Keratinocyte (primary cell): ENCODE results near the gene MARCHF6. TPM values are rescaled to one million over a fixed set of nuclear protein-coding genes. Genes with fewer than 3 reads are reported as not detected.

Experiments used
- DNase-seq: peaks from one replicate; pipeline ENCODE4 v3.0.0-alpha.2; 2011; ENCODE audit warnings: low read depth, missing footprints, low spot score
- FAIRE-seq: peaks from 2 replicates; lab custom pipeline; 2011; peaks lifted over from hg19 to GRCh38; lab: Jason Lieb, UNC
- H2AFZ ChIP-seq: 2 replicates; pipeline ENCODE4 v1.6.0; 2012; ENCODE audit warnings: low read length, control low read depth, inconsistent platforms; ENCODE audit not compliant: control insufficient read depth
- H3K27ac ChIP-seq: 2 replicates; pipeline ENCODE4 v1.5.1; 2011; ENCODE audit warnings: low read length; ENCODE audit not compliant: control insufficient read depth, insufficient read depth
- H3K27me3 ChIP-seq: 3 replicates; pipeline ENCODE4 v1.6.0; 2011; ENCODE audit warnings: low read length; ENCODE audit not compliant: control insufficient read depth, insufficient read depth; ENCODE audit errors: extremely low read depth
- H3K36me3 ChIP-seq, 2 experiments: 2 replicates in 1 of 2; 3 replicates in 1 of 2; pipeline ENCODE4 v1.5.1; 2011; ENCODE audit warnings: low read length in 2 of 2, mild to moderate bottlenecking in 1 of 2; ENCODE audit not compliant: control insufficient read depth in 2 of 2, insufficient read depth in 2 of 2; ENCODE audit errors: extremely low read depth in 1 of 2
- H3K4me1 ChIP-seq: 3 replicates; pipeline ENCODE4 v1.5.1; 2011; ENCODE audit warnings: low read length; ENCODE audit not compliant: control insufficient read depth, insufficient read depth; ENCODE audit errors: extremely low read depth
- H3K4me2 ChIP-seq: 3 replicates; pipeline ENCODE4 v1.6.0; 2011; ENCODE audit warnings: low read depth, low read length; ENCODE audit not compliant: control insufficient read depth, insufficient read depth; ENCODE audit errors: extremely low read depth
- H3K4me3 ChIP-seq, 3 experiments: fragments of 200-600 bp in 1 of 3; sonication (generic) in 1 of 3; 2 replicates in 2 of 3; 3 replicates in 1 of 3; pipeline ENCODE4 v1.5.1; 2011 to 2016; ENCODE audit warnings: low read length in 3 of 3, mild to moderate bottlenecking in 3 of 3, control low read depth in 2 of 3, inconsistent platforms in 1 of 3, low read depth in 1 of 3, mixed read lengths in 1 of 3, mixed run types in 1 of 3, moderate library complexity in 1 of 3; ENCODE audit not compliant: control insufficient read depth in 2 of 3, insufficient read depth in 2 of 3; ENCODE audit errors: extremely low read depth in 1 of 3
- H3K79me2 ChIP-seq: 2 replicates; pipeline ENCODE4 v1.6.0; 2012; ENCODE audit warnings: low read length; ENCODE audit not compliant: control insufficient read depth, insufficient read depth
- H3K9ac ChIP-seq: 3 replicates; pipeline ENCODE4 v1.6.0; 2011; ENCODE audit warnings: low read length; ENCODE audit not compliant: control insufficient read depth, insufficient read depth; ENCODE audit errors: extremely low read depth
- H3K9me1 ChIP-seq: 3 replicates; pipeline ENCODE4 v1.6.0; 2011; ENCODE audit warnings: low read length; ENCODE audit not compliant: control insufficient read depth, insufficient read depth; ENCODE audit errors: extremely low read depth
- H3K9me3 ChIP-seq: 2 replicates; pipeline ENCODE4 v1.5.1; 2012; ENCODE audit warnings: low read depth, low read length; ENCODE audit not compliant: control insufficient read depth
- H4K20me1 ChIP-seq: 3 replicates; pipeline ENCODE4 v1.6.0; 2011; ENCODE audit warnings: low read length; ENCODE audit not compliant: control insufficient read depth, insufficient read depth; ENCODE audit errors: extremely low read depth
- EZH2 ChIP-seq: IDR thresholded peaks from one replicate; pipeline ENCODE4 v1.6.1; 2012; ENCODE audit warnings: inconsistent platforms, mild to moderate bottlenecking, low read length, moderate library complexity
- dilution Hi-C: fragments of 300-500 bp; cut with MboI; formaldehyde crosslinking; loops from one replicate; pipeline ENCODE4 v1.7.0; 2020; ENCODE audit warnings: low sequenced_read_pairs; ENCODE audit not compliant: extremely low pct_ligation_motif_present
- polyA plus RNA-seq, 5 experiments: library from polyadenylated mRNA; depleted of rRNA in 3 of 5; stranded (reverse) in 3 of 5; stranded (forward) in 1 of 5; unstranded in 1 of 5; fragments of >200 nt; gene quantifications; 1 replicate in 1 of 5; 2 replicates in 3 of 5; 3 replicates in 1 of 5; pipeline versions ENCODE4 v1.2.1 to v1.2.3, GENCODE V29; 2011 to 2012; ENCODE audit warnings: missing spikeins in 2 of 5, low read depth in 1 of 5, low replicate concordance in 1 of 5
- TF ChIP-seq, protein P1 (sequence below), 3 experiments: IDR thresholded peaks in 1 of 3; conservative IDR thresholded peaks in 1 of 3; optimal IDR thresholded peaks in 1 of 3; 2 replicates in 2 of 3; 3 replicates in 1 of 3; pipeline versions ENCODE3 to v1.5.1; 2011; ENCODE audit warnings: low read length in 3 of 3, mild to moderate bottlenecking in 3 of 3, moderate library complexity in 2 of 3, control low read depth in 1 of 3, inconsistent platforms in 1 of 3; ENCODE audit not compliant: insufficient read depth in 2 of 3; ENCODE audit errors: extremely low read depth in 1 of 3

MARCHF6 gene
- polyA plus RNA-seq, 1 donor (not counting 4 experiments of a cell fraction or from before 2014, with no cell fraction given): 196 TPM

DNA sequence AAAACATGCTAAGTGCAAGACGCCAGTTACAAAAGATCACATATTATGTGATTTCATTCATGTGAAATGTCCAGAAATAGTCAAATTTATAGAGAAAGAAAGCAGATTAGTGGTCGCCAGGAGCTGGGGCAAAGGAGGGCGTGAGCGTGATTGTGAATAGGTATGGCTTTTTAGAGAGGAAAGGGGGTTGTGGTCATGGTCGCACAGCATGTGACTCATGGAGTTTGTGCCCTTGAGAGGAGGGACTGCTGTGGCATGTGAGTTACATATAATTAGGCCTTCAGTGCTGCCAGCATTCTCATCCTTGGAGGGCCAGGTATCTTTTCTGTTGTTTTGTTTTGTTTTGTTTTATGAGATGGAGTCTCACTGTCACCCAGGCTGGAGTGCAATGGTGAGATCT is 21.2 kb upstream of the MARCHF6 start:
- no peak for DNase-seq
- TF ChIP-seq, protein P1, sequence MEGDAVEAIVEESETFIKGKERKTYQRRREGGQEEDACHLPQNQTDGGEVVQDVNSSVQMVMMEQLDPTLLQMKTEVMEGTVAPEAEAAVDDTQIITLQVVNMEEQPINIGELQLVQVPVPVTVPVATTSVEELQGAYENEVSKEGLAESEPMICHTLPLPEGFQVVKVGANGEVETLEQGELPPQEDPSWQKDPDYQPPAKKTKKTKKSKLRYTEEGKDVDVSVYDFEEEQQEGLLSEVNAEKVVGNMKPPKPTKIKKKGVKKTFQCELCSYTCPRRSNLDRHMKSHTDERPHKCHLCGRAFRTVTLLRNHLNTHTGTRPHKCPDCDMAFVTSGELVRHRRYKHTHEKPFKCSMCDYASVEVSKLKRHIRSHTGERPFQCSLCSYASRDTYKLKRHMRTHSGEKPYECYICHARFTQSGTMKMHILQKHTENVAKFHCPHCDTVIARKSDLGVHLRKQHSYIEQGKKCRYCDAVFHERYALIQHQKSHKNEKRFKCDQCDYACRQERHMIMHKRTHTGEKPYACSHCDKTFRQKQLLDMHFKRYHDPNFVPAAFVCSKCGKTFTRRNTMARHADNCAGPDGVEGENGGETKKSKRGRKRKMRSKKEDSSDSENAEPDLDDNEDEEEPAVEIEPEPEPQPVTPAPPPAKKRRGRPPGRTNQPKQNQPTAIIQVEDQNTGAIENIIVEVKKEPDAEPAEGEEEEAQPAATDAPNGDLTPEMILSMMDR (optimal IDR thresholded peaks at IDR 0.05 in 1 of 3, IDR thresholded peaks at IDR 0.05 in 1 of 3, conservative IDR thresholded peaks at IDR 0.05 in 1 of 3; ENCODE audit: extremely low read depth in 1 of 3, insufficient read depth in 2 of 3, low read length in 3 of 3): no peak
- TF ChIP-seq EZH2: no peak
- H2AFZ ChIP-seq: no peak overlapping the region
- H3K79me2 ChIP-seq: no peaks in the 10 kb centered on the region
- H3K27ac ChIP-seq: no peak overlapping the region
- H3K9me1 ChIP-seq: no peaks in the 10 kb centered on the region
- peaks cover 13% of the 10 kb centered on the region for H3K27me3 ChIP-seq
- H3K4me3 ChIP-seq: no peak overlapping the region
- no peak overlapping the region for H3K4me2 ChIP-seq
- FAIRE-seq: no peak
- H3K36me3 ChIP-seq: no peaks in the 10 kb centered on the region
- peaks cover 7% of the 10 kb centered on the region for H3K4me1 ChIP-seq
- H4K20me1 ChIP-seq: no peaks in the 10 kb centered on the region
- no peak overlapping the region for H3K9ac ChIP-seq
- no peaks in the 10 kb centered on the region for H3K9me3 ChIP-seq
- dilution Hi-C loops: no loop called here

GRCh38 chr5:10333154-10334006 is 20.1 kb upstream of the MARCHF6 start:
- no peaks in the 10 kb centered on the region for H3K36me3 ChIP-seq
- peak overlapping the region; percentile 45 to 72 (median 63) for H3K4me3 ChIP-seq
- DNase-seq: no peak
- no peak for FAIRE-seq
- H2AFZ ChIP-seq: peak overlapping the region; percentile 93
- H3K9me1 ChIP-seq: no peaks in the 10 kb centered on the region
- H4K20me1 ChIP-seq: no peaks in the 10 kb centered on the region
- H3K4me1 ChIP-seq: peaks cover 2% of the 10 kb centered on the region
- H3K9me3 ChIP-seq: no peaks in the 10 kb centered on the region
- H3K27me3 ChIP-seq: peaks cover 13% of the 10 kb centered on the region
- H3K79me2 ChIP-seq: no peaks in the 10 kb centered on the region
- H3K27ac ChIP-seq: no peak overlapping the region
- peak; percentile 66 for TF ChIP-seq EZH2
- TF ChIP-seq, protein P1 (optimal IDR thresholded peaks at IDR 0.05 in 1 of 3, IDR thresholded peaks at IDR 0.05 in 1 of 3, conservative IDR thresholded peaks at IDR 0.05 in 1 of 3; ENCODE audit: extremely low read depth in 1 of 3, insufficient read depth in 2 of 3, low read length in 3 of 3): peak in 1 of 3 experiments; percentile 28
- peak overlapping the region; percentile 58 for H3K9ac ChIP-seq
- H3K4me2 ChIP-seq: peak overlapping the region; percentile 86
- dilution Hi-C loops: no loop called here
